ENCODE data around the gene CRABP2.

DNA sequence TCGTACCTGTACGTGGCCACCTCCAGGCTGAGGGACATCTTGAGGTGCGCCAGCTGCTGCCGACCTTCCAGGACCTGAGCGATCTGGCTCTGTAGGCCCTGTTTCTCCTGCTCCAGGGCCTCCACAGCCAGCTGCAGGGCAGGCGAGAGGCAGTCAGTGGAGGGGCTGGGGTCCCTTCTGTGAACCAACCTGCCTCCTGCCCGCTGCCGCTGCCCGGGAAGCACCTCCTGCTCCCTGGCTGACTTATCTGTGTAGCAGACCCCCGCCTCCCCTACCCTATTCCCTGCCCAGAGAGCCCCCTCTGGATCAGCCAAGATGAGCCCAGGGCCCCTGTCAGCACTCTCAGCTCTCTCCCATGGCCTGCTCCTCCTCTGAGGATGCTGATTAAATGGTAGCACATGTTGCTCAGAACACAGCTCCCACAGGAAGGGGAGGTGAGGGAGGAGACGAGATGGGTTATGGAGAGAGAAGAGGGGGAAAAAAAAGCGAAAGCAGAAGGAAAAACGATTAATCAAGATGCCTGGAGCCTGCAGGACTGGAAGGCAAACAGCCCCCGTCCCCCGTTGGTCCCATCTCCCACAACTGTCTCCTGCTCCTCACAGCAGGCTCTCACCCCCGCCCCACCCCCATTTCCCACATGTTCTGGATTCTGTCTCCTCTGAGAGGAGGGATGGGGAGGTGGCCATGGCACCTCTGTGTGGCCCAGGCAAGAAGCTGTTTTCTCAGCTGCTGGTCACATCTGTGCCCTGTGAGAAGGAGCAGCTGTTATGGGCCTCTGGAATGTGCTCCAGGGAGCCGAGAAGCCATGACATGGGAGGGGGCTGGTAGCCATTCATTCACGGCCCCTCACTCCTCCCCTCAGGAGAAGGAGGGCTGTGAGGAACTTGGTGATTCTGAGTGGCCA is 29.9 kb downstream of the CRABP2 start:
- TF ChIP-seq, protein P1, sequence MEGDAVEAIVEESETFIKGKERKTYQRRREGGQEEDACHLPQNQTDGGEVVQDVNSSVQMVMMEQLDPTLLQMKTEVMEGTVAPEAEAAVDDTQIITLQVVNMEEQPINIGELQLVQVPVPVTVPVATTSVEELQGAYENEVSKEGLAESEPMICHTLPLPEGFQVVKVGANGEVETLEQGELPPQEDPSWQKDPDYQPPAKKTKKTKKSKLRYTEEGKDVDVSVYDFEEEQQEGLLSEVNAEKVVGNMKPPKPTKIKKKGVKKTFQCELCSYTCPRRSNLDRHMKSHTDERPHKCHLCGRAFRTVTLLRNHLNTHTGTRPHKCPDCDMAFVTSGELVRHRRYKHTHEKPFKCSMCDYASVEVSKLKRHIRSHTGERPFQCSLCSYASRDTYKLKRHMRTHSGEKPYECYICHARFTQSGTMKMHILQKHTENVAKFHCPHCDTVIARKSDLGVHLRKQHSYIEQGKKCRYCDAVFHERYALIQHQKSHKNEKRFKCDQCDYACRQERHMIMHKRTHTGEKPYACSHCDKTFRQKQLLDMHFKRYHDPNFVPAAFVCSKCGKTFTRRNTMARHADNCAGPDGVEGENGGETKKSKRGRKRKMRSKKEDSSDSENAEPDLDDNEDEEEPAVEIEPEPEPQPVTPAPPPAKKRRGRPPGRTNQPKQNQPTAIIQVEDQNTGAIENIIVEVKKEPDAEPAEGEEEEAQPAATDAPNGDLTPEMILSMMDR (conservative IDR thresholded peaks at IDR 0.05; ENCODE audit: low read depth, low read length), result no peak
- no peak for TF ChIP-seq EZH2 (IDR thresholded peaks at IDR 0.05; ENCODE audit: borderline replicate concordance, low read depth, low read length, poor library complexity, severe bottlenecking)

Measured in A673 (cell line).